Stimulated activated CD8-positive, alpha-beta memory T cell treated with anti-CD3 and anti-CD28 coated beads, Interleukin-4, amount 100 ng/mL, for 24 hours (primary cell): Measurements from ENCODE around the gene NOB1.
"Not testable (repeated sequence)": the region's sequence is repeated elsewhere in the genome, so short reads cannot be mapped to it uniquely, and the experiment has no call there.

ENCODE experiments used
- DNase-seq: peaks from one replicate; pipeline ENCODE4 v3.0.0-alpha.2; 2020; ENCODE audit warnings: low read depth

NOB1 gene

GRCh38 chr16:69761983-69762813, 7.5 kb upstream of the NOB1 start, which contains the start of gene WWP2:
TSS of gene WWP2 (plus strand) at chr16:69762332. CDS start at chr16:69787011, 24,679 bp downstream.
- peak; percentile 63 for DNase-seq

GRCh38 chr16:69757375-69757774, 2.6 kb upstream of the NOB1 start:
- not testable (repeated sequence) for DNase-seq

GRCh38 chr16:69756705-69757104, 2.0 kb upstream of the NOB1 start:
- no peak for DNase-seq

- no peak for DNase-seq
Observed at GRCh38 chr16:69754143-69754468, 620 bp downstream of the NOB1 start.

GRCh38 chr16:69748694-69749345, 5.9 kb downstream of the NOB1 start:
- no peak for DNase-seq

GRCh38 chr16:69747115-69747514, 7.6 kb downstream of the NOB1 start:
- DNase-seq = no peak

GRCh38 chr16:69745959-69746358, 8.8 kb downstream of the NOB1 start:
- no peak for DNase-seq

GRCh38 chr16:69745232-69745612, 9.5 kb downstream of the NOB1 start:
- no peak for DNase-seq

- DNase-seq = no peak
Observed at GRCh38 chr16:69744363-69745231, 10.1 kb downstream of the NOB1 start.

- DNase-seq = no peak
Observed at GRCh38 chr16:69741951-69742904, 12.5 kb downstream of the NOB1 start.

- no peak for DNase-seq
Observed at GRCh38 chr16:69741519-69741918, 13.2 kb downstream of the NOB1 start.

- no peak for DNase-seq
Observed at GRCh38 chr16:69732101-69732500, 22.6 kb downstream of the NOB1 start.

- DNase-seq = not testable (repeated sequence)
Observed at GRCh38 chr16:69731280-69731679, 23.4 kb downstream of the NOB1 start.

- not testable (repeated sequence) for DNase-seq
Observed at GRCh38 chr16:69729030-69729429, 25.7 kb downstream of the NOB1 start.

GRCh38 chr16:69727916-69728270, 26.8 kb downstream of the NOB1 start:
- DNase-seq = no peak

- peak; percentile 85 for DNase-seq
Observed at GRCh38 chr16:69726313-69727060, 28.2 kb downstream of the NOB1 start, which contains the start of gene NQO1. TSS of gene NQO1 (minus strand) at chr16:69726560. CDS start at chr16:69726439, 121 bp downstream.

GRCh38 chr16:69725480-69726312, 29.0 kb downstream of the NOB1 start:
- no peak for DNase-seq

- no peak for DNase-seq
Observed at GRCh38 chr16:69724981-69725479, 29.7 kb downstream of the NOB1 start.

- no peak for DNase-seq
Observed at GRCh38 chr16:69724414-69724873, 30.3 kb downstream of the NOB1 start.
